Astrocyte of the cerebellum (primary cell): Measurements from ENCODE around the gene GRK2.

Experiments used
- DNase-seq: peaks from one replicate; pipeline ENCODE4 v3.0.0-alpha.2; 2011; ENCODE audit warnings: low read depth
- H3K4me3 ChIP-seq: 2 replicates; pipeline ENCODE4 v1.5.1; 2011; ENCODE audit warnings: mild to moderate bottlenecking, low read depth, low read length, moderate library complexity
- in situ Hi-C: cut with HindIII; loops from 2 replicates; pipeline ENCODE4 v1.10.0; 2017; ENCODE audit warnings: low sequenced_read_pairs
- TF ChIP-seq, protein P1 (sequence below): IDR thresholded peaks from 2 replicates; pipeline ENCODE4 v1.5.1; 2012; ENCODE audit warnings: low read length, low read depth, moderate library complexity, mild to moderate bottlenecking; ENCODE audit errors: missing control alignments

Gene GRK2

DNA sequence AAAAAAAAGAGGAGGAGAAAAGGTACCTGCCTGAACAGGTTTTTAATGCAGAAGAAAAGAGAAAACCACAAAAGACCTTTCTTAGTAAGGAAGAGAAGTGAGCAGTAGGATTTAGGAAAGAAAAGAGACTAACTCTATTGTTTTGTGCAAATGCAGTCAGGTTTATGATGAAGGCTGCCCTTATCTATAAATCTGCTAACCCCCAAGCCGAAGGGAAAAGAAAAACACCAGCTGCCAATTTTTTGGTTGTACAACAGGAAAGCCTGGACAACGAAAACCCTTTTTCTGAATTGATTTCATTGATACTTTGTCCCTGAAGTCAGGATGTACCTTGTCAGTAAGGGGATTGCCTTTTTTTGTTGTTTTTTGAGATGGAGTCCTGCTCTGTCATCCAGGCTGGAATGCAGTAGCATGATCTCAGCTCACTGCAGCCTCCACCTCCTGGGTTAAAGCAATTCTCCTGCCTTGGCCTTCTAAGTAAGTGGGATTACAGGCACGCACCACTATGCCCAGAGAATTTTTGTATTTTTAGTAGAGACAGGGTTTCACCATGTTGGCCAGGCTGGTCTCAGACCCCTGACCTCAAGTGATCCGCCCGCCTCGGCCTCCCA, 65.9 kb downstream of the GRK2 start:
- TF ChIP-seq, protein P1, sequence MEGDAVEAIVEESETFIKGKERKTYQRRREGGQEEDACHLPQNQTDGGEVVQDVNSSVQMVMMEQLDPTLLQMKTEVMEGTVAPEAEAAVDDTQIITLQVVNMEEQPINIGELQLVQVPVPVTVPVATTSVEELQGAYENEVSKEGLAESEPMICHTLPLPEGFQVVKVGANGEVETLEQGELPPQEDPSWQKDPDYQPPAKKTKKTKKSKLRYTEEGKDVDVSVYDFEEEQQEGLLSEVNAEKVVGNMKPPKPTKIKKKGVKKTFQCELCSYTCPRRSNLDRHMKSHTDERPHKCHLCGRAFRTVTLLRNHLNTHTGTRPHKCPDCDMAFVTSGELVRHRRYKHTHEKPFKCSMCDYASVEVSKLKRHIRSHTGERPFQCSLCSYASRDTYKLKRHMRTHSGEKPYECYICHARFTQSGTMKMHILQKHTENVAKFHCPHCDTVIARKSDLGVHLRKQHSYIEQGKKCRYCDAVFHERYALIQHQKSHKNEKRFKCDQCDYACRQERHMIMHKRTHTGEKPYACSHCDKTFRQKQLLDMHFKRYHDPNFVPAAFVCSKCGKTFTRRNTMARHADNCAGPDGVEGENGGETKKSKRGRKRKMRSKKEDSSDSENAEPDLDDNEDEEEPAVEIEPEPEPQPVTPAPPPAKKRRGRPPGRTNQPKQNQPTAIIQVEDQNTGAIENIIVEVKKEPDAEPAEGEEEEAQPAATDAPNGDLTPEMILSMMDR = no peak
- H3K4me3 ChIP-seq = no peak overlapping the region
- in situ Hi-C loops = no loop called here
- DNase-seq = no peak
